Renal cortical epithelial cell (primary cell): Measurements from ENCODE around the gene ZMIZ2. TPM values are rescaled to one million over a fixed set of nuclear protein-coding genes. Genes with fewer than 3 reads are reported as not detected.

Source experiments
- DNase-seq: peaks from one replicate; pipeline ENCODE4 v3.0.0-alpha.2; 2011; ENCODE audit warnings: low read depth
- total RNA-seq: library from RNA; depleted of rRNA; stranded (reverse); fragments of >200 nt; gene quantifications from 2 replicates; pipeline ENCODE4 v1.2.3, GENCODE V29; 2014

ZMIZ2 gene
- total RNA-seq, 1 donor from 2014 or later = 22.7 TPM

- DNase-seq = no peak
Observed at GRCh38 chr7:44757311-44757710, 8.7 kb downstream of the ZMIZ2 start.

GRCh38 chr7:44757739-44758138 lies 9.1 kb downstream of the ZMIZ2 start:
- DNase-seq = no peak

- no peak for DNase-seq
Observed at GRCh38 chr7:44759246-44759645, 10.6 kb downstream of the ZMIZ2 start.

- DNase-seq = no peak
Observed at GRCh38 chr7:44760034-44760580, 11.5 kb downstream of the ZMIZ2 start.

GRCh38 chr7:44761207-44762161 lies 12.8 kb downstream of the ZMIZ2 start:
- no peak for DNase-seq

- no peak for DNase-seq
Observed at GRCh38 chr7:44762300-44762699, 13.7 kb downstream of the ZMIZ2 start.

- DNase-seq = no peak
Observed at GRCh38 chr7:44762726-44763522, 14.3 kb downstream of the ZMIZ2 start.

GRCh38 chr7:44764081-44764480 lies 15.4 kb downstream of the ZMIZ2 start:
- DNase-seq = no peak

GRCh38 chr7:44764665-44765578 lies 16.3 kb downstream of the ZMIZ2 start:
- DNase-seq = no peak

- no peak for DNase-seq
Observed at GRCh38 chr7:44765579-44766415, 17.1 kb downstream of the ZMIZ2 start.

- DNase-seq = no peak
Observed at GRCh38 chr7:44766416-44766801, 17.8 kb downstream of the ZMIZ2 start.

- no peak for DNase-seq
Observed at GRCh38 chr7:44767134-44767911, 18.7 kb downstream of the ZMIZ2 start.

- DNase-seq = no peak
Observed at GRCh38 chr7:44767912-44768627, 19.4 kb downstream of the ZMIZ2 start.

GRCh38 chr7:44768628-44769371 lies 20.2 kb downstream of the ZMIZ2 start:
- DNase-seq = no peak

GRCh38 chr7:44769376-44769775 lies 20.7 kb downstream of the ZMIZ2 start:
- no peak for DNase-seq

- DNase-seq = peak; percentile 32
Observed at GRCh38 chr7:44769776-44770294, 21.2 kb downstream of the ZMIZ2 start.

- no peak for DNase-seq
Observed at GRCh38 chr7:44771358-44771757, 22.7 kb downstream of the ZMIZ2 start.

GRCh38 chr7:44772440-44772839 lies 23.8 kb downstream of the ZMIZ2 start:
- DNase-seq = no peak
